ENCODE measurements around the gene PSME3. TPM values are rescaled to one million over a fixed set of nuclear protein-coding genes. Genes with fewer than 3 reads are reported as not detected.
"Not testable (repeated sequence)": the region's sequence is repeated elsewhere in the genome, so short reads cannot be mapped to it uniquely, and the experiment has no call there.

Gene PSME3
- total RNA-seq, 1 donor from 2014 or later: 116 TPM

DNA sequence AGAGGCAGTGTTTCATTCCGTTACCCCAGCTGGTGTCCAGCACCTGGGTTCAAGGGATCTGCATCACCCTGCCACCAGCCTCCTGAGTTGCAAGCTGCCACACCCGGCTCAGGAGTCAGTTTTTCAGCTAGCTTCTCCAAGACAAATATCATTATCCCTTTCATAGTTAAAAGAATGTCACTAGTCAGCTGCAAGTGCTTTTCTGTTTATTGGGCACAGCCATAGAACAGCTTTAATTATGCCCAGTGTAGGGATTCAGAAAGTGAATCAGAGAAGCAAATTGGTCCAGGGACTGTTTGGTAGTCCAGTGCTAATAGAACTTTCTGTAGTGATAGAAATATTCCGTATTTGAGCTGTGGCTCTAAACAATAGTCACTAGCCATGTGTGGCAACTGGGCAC is 14.9 kb downstream of the PSME3 start:
- Mint-ChIP-seq H3K27me3 (no peaks in the 10 kb centered on the region), H3K9me3 (no peaks in the 10 kb centered on the region), H3K36me3 (peaks cover 5% of the 10 kb centered on the region)

DNA sequence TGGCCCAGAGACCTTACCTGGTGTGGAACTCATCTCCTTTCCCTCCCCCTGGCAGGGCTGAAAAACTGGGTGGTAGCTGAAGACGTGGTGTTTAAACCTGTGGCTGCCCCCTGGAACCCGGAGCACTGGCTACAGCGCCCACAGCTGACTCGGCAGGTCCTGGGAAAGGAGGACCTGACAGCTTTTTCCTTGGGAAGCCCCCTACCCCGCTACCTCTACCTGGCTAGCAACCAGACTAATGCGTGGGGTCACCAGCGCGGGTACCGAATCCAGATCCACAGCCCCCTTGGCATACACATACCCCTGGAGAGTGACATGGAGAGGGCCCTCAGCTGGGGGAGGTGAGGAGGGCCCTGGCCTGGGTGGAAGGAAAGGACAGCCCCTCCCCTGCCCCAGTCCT is 15.8 kb downstream of the PSME3 start:
- Mint-ChIP-seq H3K4me3 (no peak overlapping the region), H3K27me3 (no peaks in the 10 kb centered on the region), H3K9me3 (no peaks in the 10 kb centered on the region), H3K27ac (no peak overlapping the region), H3K36me3 (no peaks in the 10 kb centered on the region), H3K4me1 (ENCODE audit: unreplicated experiment) (no peaks in the 10 kb centered on the region)
- no peak for TF ChIP-seq CTCF (conservative IDR thresholded peaks at IDR 0.05)
- no peak for DNase-seq (ENCODE audit: extremely low spot score, unreplicated experiment)

More for the DNA sequence above, 14.9 kb downstream of the PSME3 start:
- no peak overlapping the region for H3K27ac Mint-ChIP-seq
- DNase-seq (ENCODE audit: extremely low spot score, unreplicated experiment): no peak
- no peak overlapping the region for H3K4me3 Mint-ChIP-seq
- no peaks in the 10 kb centered on the region for H3K4me1 Mint-ChIP-seq (ENCODE audit: unreplicated experiment)
- no peak for TF ChIP-seq CTCF (conservative IDR thresholded peaks at IDR 0.05)

GRCh38 chr17:42849451-42850181 is 16.4 kb downstream of the PSME3 start:
- Mint-ChIP-seq H3K4me1 (ENCODE audit: unreplicated experiment) (no peaks in the 10 kb centered on the region), H3K4me3 (no peak overlapping the region), H3K27ac (no peak overlapping the region), H3K36me3 (no peaks in the 10 kb centered on the region), H3K9me3 (no peaks in the 10 kb centered on the region), H3K27me3 (no peaks in the 10 kb centered on the region)
- DNase-seq (ENCODE audit: extremely low spot score, unreplicated experiment): no peak
- no peak for TF ChIP-seq CTCF (conservative IDR thresholded peaks at IDR 0.05)

- Mint-ChIP-seq H3K27ac (no peak within 1 kb of the TSS), H3K9me3 (no peaks in the 10 kb centered on the region), H3K36me3 (no peaks in the 10 kb centered on the region), H3K4me3 (no peak within 1 kb of the TSS), H3K27me3 (no peaks in the 10 kb centered on the region), H3K4me1 (ENCODE audit: unreplicated experiment) (no peaks in the 10 kb centered on the region)
- DNase-seq (ENCODE audit: extremely low spot score, unreplicated experiment): no peak
- no peak for TF ChIP-seq CTCF (conservative IDR thresholded peaks at IDR 0.05)
Observed at GRCh38 chr17:42850954-42851353, 17.8 kb downstream of the PSME3 start, which contains the start of gene AOC3. Gene AOC3 (plus strand): TSS chr17:42851199. CDS start chr17:42851344, 145 bp downstream.

- not testable (repeated sequence) for H3K4me3 Mint-ChIP-seq; H3K27me3 Mint-ChIP-seq; H3K4me1 Mint-ChIP-seq (ENCODE audit: unreplicated experiment); H3K36me3 Mint-ChIP-seq; H3K27ac Mint-ChIP-seq; H3K9me3 Mint-ChIP-seq; DNase-seq (ENCODE audit: extremely low spot score, unreplicated experiment)
Observed at GRCh38 chr17:42851371-42852240, 18.4 kb downstream of the PSME3 start.

GRCh38 chr17:42852351-42852750 is 19.2 kb downstream of the PSME3 start:
- Mint-ChIP-seq H3K27ac (no peak overlapping the region), H3K4me1 (ENCODE audit: unreplicated experiment) (no peaks in the 10 kb centered on the region), H3K4me3 (no peak overlapping the region), H3K36me3 (no peaks in the 10 kb centered on the region), H3K9me3 (no peaks in the 10 kb centered on the region), H3K27me3 (no peaks in the 10 kb centered on the region)
- DNase-seq (ENCODE audit: extremely low spot score, unreplicated experiment): no peak
- no peak for TF ChIP-seq CTCF (conservative IDR thresholded peaks at IDR 0.05)
